ENCODE data around the gene CCT2.

- TF ChIP-seq, protein P1, sequence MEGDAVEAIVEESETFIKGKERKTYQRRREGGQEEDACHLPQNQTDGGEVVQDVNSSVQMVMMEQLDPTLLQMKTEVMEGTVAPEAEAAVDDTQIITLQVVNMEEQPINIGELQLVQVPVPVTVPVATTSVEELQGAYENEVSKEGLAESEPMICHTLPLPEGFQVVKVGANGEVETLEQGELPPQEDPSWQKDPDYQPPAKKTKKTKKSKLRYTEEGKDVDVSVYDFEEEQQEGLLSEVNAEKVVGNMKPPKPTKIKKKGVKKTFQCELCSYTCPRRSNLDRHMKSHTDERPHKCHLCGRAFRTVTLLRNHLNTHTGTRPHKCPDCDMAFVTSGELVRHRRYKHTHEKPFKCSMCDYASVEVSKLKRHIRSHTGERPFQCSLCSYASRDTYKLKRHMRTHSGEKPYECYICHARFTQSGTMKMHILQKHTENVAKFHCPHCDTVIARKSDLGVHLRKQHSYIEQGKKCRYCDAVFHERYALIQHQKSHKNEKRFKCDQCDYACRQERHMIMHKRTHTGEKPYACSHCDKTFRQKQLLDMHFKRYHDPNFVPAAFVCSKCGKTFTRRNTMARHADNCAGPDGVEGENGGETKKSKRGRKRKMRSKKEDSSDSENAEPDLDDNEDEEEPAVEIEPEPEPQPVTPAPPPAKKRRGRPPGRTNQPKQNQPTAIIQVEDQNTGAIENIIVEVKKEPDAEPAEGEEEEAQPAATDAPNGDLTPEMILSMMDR (conservative IDR thresholded peaks at IDR 0.05 in 1 of 2, IDR thresholded peaks at IDR 0.05 in 1 of 2; ENCODE audit: low read depth in 1 of 2, low read length in 2 of 2), result no peak
- TF ChIP-seq EZH2 (IDR thresholded peaks at IDR 0.05; ENCODE audit: low read length, missing control alignments), result no peak
Measured at GRCh38 chr12:69550569-69551350, 34.5 kb upstream of the CCT2 start.
